ENCODE data around the gene ACSM6. TPM values are rescaled to one million over a fixed set of nuclear protein-coding genes. Genes with fewer than 3 reads are reported as not detected.

ACSM6 gene
- total RNA-seq, 1 experiment from 2014 or later: not detected

DNA sequence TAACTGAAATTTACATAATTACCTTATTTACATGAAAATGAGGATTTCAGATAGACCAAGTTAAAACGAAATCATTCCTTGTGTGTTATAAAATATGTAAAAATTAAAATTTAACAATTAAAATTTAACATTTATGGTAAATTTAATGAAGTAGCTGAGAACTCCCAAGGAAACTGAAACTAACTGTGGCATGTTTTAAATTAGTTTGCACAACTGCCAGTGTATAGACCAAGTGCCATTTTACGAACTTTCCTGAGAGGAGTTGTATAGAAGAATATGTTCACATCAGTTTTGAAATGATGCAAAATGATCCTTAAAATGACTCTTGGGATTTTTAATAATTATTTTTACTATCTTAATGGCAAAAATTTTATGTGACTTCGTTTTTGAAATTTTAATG is 73.2 kb downstream of the ACSM6 start:
- no peak overlapping the region for H3K4me2 ChIP-seq (ENCODE audit: insufficient read depth, insufficient read length, low read length)

More for the DNA sequence above, 73.2 kb downstream of the ACSM6 start:
- no peak overlapping the region for H3K27ac Mint-ChIP-seq
- Histone ChIP-seq H3K79me2 (ENCODE audit: insufficient read depth, low read length) (no peaks in the 10 kb centered on the region), H3K27me3 (ENCODE audit: insufficient read depth, low read length) (no peaks in the 10 kb centered on the region), H3K14ac (ENCODE audit: insufficient read depth, low read length) (no peak overlapping the region), H3K23me2 (ENCODE audit: insufficient read length, low read depth, low read length, poor library complexity, severe bottlenecking) (no peaks in the 10 kb centered on the region), H4K20me1 (ENCODE audit: control insufficient read depth, insufficient read depth, insufficient read length) (no peaks in the 10 kb centered on the region), H3K9me3 (ENCODE audit: control insufficient read depth, low read depth, low read length) (no peaks in the 10 kb centered on the region), H3K56ac (ENCODE audit: insufficient read length, low read depth, low read length) (no peak overlapping the region), H2BK120ac (ENCODE audit: low read depth, low read length, poor library complexity, severe bottlenecking) (no peak overlapping the region), H2BK12ac (ENCODE audit: insufficient read length, low read depth, low read length) (no peak overlapping the region), H3K27ac (ENCODE audit: insufficient read length, low read depth, low read length) (no peak overlapping the region), H4K8ac (replicated peaks; ENCODE audit: insufficient read length, low read depth, low read length) (no peak overlapping the region), H3T11ph (ENCODE audit: low read length) (no peak overlapping the region), H2BK5ac (ENCODE audit: insufficient read length, low read length) (no peak overlapping the region), H3K79me1 (ENCODE audit: insufficient read depth, low read depth, low read length, poor library complexity, severe bottlenecking) (no peaks in the 10 kb centered on the region), H3K18ac (ENCODE audit: insufficient read length, low read depth, low read length) (no peak overlapping the region), H2AK5ac (ENCODE audit: insufficient read length, low read length) (no peak overlapping the region), H3K4ac (ENCODE audit: low read depth, low read length) (no peak overlapping the region), H4K5ac (ENCODE audit: insufficient read length, low read depth, low read length) (no peak overlapping the region), H4K91ac (ENCODE audit: insufficient read length, low read depth, low read length) (no peak overlapping the region), H3K9ac (ENCODE audit: extremely low read depth, insufficient read length, low read length) (no peak overlapping the region), H2BK20ac (ENCODE audit: low read depth, low read length, poor library complexity, severe bottlenecking) (peak overlapping the region; percentile 95), H2AFZ (ENCODE audit: low read length) (no peak overlapping the region), H2BK15ac (ENCODE audit: low read depth, low read length) (no peak overlapping the region), H3K23ac (ENCODE audit: insufficient read length, low read depth, low read length) (no peak overlapping the region), H3K4me1 (ENCODE audit: insufficient read depth, low read length) (peaks cover 13% of the 10 kb centered on the region)
- H3K9me3 Mint-ChIP-seq: no peaks in the 10 kb centered on the region
- H3K4me1 Mint-ChIP-seq: peaks cover 36 to 47% of the 10 kb centered on the region in 2 experiments
- peaks cover 4 to 56% (median 54%) of the 10 kb centered on the region in 3 experiments; a peak in 6 of 7 replicates for H3K36me3 Mint-ChIP-seq (ENCODE audit: insufficient read depth in 1 of 3, low read depth in 3 of 3)
- H3K27me3 Mint-ChIP-seq (ENCODE audit: low read depth): no peaks in the 10 kb centered on the region
- H3K4me3 Mint-ChIP-seq: no peak overlapping the region
- no peak for DNase-seq
- TF ChIP-seq, protein P1, sequence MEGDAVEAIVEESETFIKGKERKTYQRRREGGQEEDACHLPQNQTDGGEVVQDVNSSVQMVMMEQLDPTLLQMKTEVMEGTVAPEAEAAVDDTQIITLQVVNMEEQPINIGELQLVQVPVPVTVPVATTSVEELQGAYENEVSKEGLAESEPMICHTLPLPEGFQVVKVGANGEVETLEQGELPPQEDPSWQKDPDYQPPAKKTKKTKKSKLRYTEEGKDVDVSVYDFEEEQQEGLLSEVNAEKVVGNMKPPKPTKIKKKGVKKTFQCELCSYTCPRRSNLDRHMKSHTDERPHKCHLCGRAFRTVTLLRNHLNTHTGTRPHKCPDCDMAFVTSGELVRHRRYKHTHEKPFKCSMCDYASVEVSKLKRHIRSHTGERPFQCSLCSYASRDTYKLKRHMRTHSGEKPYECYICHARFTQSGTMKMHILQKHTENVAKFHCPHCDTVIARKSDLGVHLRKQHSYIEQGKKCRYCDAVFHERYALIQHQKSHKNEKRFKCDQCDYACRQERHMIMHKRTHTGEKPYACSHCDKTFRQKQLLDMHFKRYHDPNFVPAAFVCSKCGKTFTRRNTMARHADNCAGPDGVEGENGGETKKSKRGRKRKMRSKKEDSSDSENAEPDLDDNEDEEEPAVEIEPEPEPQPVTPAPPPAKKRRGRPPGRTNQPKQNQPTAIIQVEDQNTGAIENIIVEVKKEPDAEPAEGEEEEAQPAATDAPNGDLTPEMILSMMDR (conservative IDR thresholded peaks at IDR 0.05): no peak
- WGBS (ENCODE audit: extremely low coverage, insufficient read length, low lambda C conversion rate): no CpG with 5 or more reads among the region's 3 CpGs
